Loucy (cell line): ENCODE results near the gene ARL4D.

Experiments used
- CTCF ChIP-seq: fragments of 200-600 bp; sonication (generic); conservative IDR thresholded peaks from 2 replicates; pipeline ENCODE4 v1.5.1; 2014; ENCODE audit warnings: mild to moderate bottlenecking, antibody characterized with exemption, low read length
- EZH2phosphoT487 ChIP-seq: fragments of 200-600 bp; IDR thresholded peaks from 2 replicates; pipeline ENCODE4 v1.6.1; 2018; ENCODE audit warnings: antibody characterized with exemption, mild to moderate bottlenecking, moderate library complexity, borderline replicate concordance

GRCh38 chr17:43354371-43354770, 44.4 kb upstream of the ARL4D start:
- no peak for TF ChIP-seq CTCF
- no peak for TF ChIP-seq EZH2phosphoT487
